Type B pancreatic cell (in vitro differentiated cells): ENCODE measurements around the gene ERVK3-1. TPM values are rescaled to one million over a fixed set of nuclear protein-coding genes. Genes with fewer than 3 reads are reported as not detected.
"Not testable (repeated sequence)": the region's sequence is repeated elsewhere in the genome, so short reads cannot be mapped to it uniquely, and the experiment has no call there.

Experiments
- DNase-seq: peaks from one replicate; pipeline ENCODE4 v3.0.0; 2021; ENCODE audit warnings: mixed read lengths; ENCODE audit not compliant: unreplicated experiment; ENCODE audit errors: extremely low spot score
- H3K27ac Mint-ChIP-seq: 2 replicates; pipeline ENCODE4 v1.8.0; 2021; ENCODE audit warnings: mild to moderate bottlenecking, mixed read lengths
- H3K27me3 Mint-ChIP-seq: 2 replicates; pipeline ENCODE4 v1.8.0; 2021; ENCODE audit warnings: mixed read lengths
- H3K36me3 Mint-ChIP-seq: 2 replicates; pipeline ENCODE4 v1.8.0; 2021; ENCODE audit warnings: mixed read lengths
- H3K4me1 Mint-ChIP-seq: one replicate; pipeline ENCODE4 v1.8.0; 2021; ENCODE audit warnings: mixed read lengths; ENCODE audit not compliant: unreplicated experiment
- H3K4me3 Mint-ChIP-seq: 2 replicates; pipeline ENCODE4 v1.8.0; 2021; ENCODE audit warnings: mild to moderate bottlenecking, mixed read lengths
- H3K9me3 Mint-ChIP-seq: 2 replicates; pipeline ENCODE4 v1.8.0; 2021; ENCODE audit warnings: mixed read lengths
- CTCF ChIP-seq: fragments of 200-600 bp; sonication (generic); conservative IDR thresholded peaks from 2 replicates; pipeline ENCODE4 v1.5.0; 2021; ENCODE audit warnings: antibody characterized with exemption, mild to moderate bottlenecking
- total RNA-seq: library from RNA; stranded (reverse); gene quantifications from 2 replicates; pipeline ENCODE4 v1.2.1, GENCODE V29; 2021; ENCODE audit warnings: low replicate concordance

ERVK3-1 gene
- total RNA-seq, 1 donor from 2014 or later, result 36.8 TPM

GRCh38 chr19:58305932-58306323, 751 bp downstream of the ERVK3-1 start:
- H3K4me3 Mint-ChIP-seq, result peak overlapping the region; percentile 100
- peak overlapping the region; percentile 97 for H3K27ac Mint-ChIP-seq
- no peak for DNase-seq
- peaks cover 56% of the 10 kb centered on the region for H3K36me3 Mint-ChIP-seq
- TF ChIP-seq CTCF, result no peak
- no peaks in the 10 kb centered on the region for H3K27me3 Mint-ChIP-seq
- H3K9me3 Mint-ChIP-seq, result no peaks in the 10 kb centered on the region
- H3K4me1 Mint-ChIP-seq, result peaks cover 14% of the 10 kb centered on the region

GRCh38 chr19:58307736-58308135, 2.6 kb downstream of the ERVK3-1 start:
- TF ChIP-seq CTCF, result no peak
- H3K27ac Mint-ChIP-seq, result no peak overlapping the region
- peak overlapping the region; percentile 21 for H3K4me3 Mint-ChIP-seq
- peaks cover 56% of the 10 kb centered on the region for H3K36me3 Mint-ChIP-seq
- no peaks in the 10 kb centered on the region for H3K27me3 Mint-ChIP-seq
- H3K4me1 Mint-ChIP-seq, result peaks cover 14% of the 10 kb centered on the region
- no peaks in the 10 kb centered on the region for H3K9me3 Mint-ChIP-seq
- DNase-seq, result no peak

GRCh38 chr19:58310685-58311084, 5.5 kb downstream of the ERVK3-1 start:
- not testable (repeated sequence) for H3K27me3 Mint-ChIP-seq, H3K27ac Mint-ChIP-seq, DNase-seq, H3K4me1 Mint-ChIP-seq, H3K9me3 Mint-ChIP-seq, H3K4me3 Mint-ChIP-seq
- peak; percentile 70 for TF ChIP-seq CTCF
- peaks cover 64% of the 10 kb centered on the region for H3K36me3 Mint-ChIP-seq

GRCh38 chr19:58311345-58311865, 6.2 kb downstream of the ERVK3-1 start:
- H3K4me1 Mint-ChIP-seq, result no peaks in the 10 kb centered on the region
- no peak for TF ChIP-seq CTCF
- no peak overlapping the region for H3K4me3 Mint-ChIP-seq
- H3K27ac Mint-ChIP-seq, result no peak overlapping the region
- H3K9me3 Mint-ChIP-seq, result no peaks in the 10 kb centered on the region
- no peak for DNase-seq
- no peaks in the 10 kb centered on the region for H3K27me3 Mint-ChIP-seq
- H3K36me3 Mint-ChIP-seq, result peaks cover 58% of the 10 kb centered on the region

GRCh38 chr19:58315580-58315979, 10.4 kb downstream of the ERVK3-1 start:
- Mint-ChIP-seq H3K4me3 (no peak overlapping the region), H3K36me3 (peaks cover 28% of the 10 kb centered on the region), H3K9me3 (no peaks in the 10 kb centered on the region), H3K4me1 (no peaks in the 10 kb centered on the region), H3K27ac (no peak overlapping the region), H3K27me3 (no peaks in the 10 kb centered on the region)
- TF ChIP-seq CTCF, result no peak
- DNase-seq, result no peak
